H9 (cell line): Measurements from ENCODE around the gene RSPH3. TPM values are rescaled to one million over a fixed set of nuclear protein-coding genes. Genes with fewer than 3 reads are reported as not detected.

ENCODE experiments used
- DNase-seq: peaks from one replicate; pipeline ENCODE4 v3.0.0-alpha.2; 2017
- H2AFZ ChIP-seq: one replicate; pipeline ENCODE4 v1.6.1; 2013; ENCODE audit warnings: mild to moderate bottlenecking, low read length, control low read depth, moderate library complexity
- H2AK5ac ChIP-seq: 2 replicates; pipeline ENCODE4 v1.6.1; 2013; ENCODE audit warnings: low read length, control low read depth, mixed read lengths; ENCODE audit not compliant: insufficient read length
- H2BK120ac ChIP-seq: one replicate; pipeline ENCODE4 v1.6.1; 2013; ENCODE audit warnings: low read depth, mild to moderate bottlenecking, low read length, control low read depth, inconsistent platforms; ENCODE audit not compliant: poor library complexity, severe bottlenecking
- H2BK12ac ChIP-seq: 2 replicates; pipeline ENCODE4 v1.6.1; 2013; ENCODE audit warnings: low read length, control low read depth, mixed read lengths, low read depth; ENCODE audit not compliant: insufficient read length
- H2BK15ac ChIP-seq: 2 replicates; pipeline ENCODE4 v1.6.1; 2013; ENCODE audit warnings: low read depth, low read length, control low read depth
- H2BK20ac ChIP-seq: one replicate; pipeline ENCODE4 v1.6.1; 2013; ENCODE audit warnings: low read depth, mild to moderate bottlenecking, low read length, control low read depth, inconsistent platforms; ENCODE audit not compliant: poor library complexity, severe bottlenecking
- H2BK5ac ChIP-seq: 2 replicates; pipeline ENCODE4 v1.6.1; 2013; ENCODE audit warnings: low read length, control low read depth, mixed read lengths; ENCODE audit not compliant: insufficient read length
- H3K14ac ChIP-seq: 2 replicates; pipeline ENCODE4 v1.6.1; 2013; ENCODE audit warnings: low read length, control low read depth; ENCODE audit not compliant: insufficient read depth
- H3K18ac ChIP-seq: 2 replicates; pipeline ENCODE4 v1.6.1; 2013; ENCODE audit warnings: low read depth, mild to moderate bottlenecking, mixed read lengths, low read length, control low read depth; ENCODE audit not compliant: insufficient read length
- H3K23ac ChIP-seq: 2 replicates; pipeline ENCODE4 v1.6.1; 2013; ENCODE audit warnings: low read length, control low read depth, mixed read lengths, low read depth; ENCODE audit not compliant: insufficient read length
- H3K23me2 ChIP-seq: 2 replicates; pipeline ENCODE4 v1.6.1; 2013; ENCODE audit warnings: low read depth, mild to moderate bottlenecking, mixed read lengths, low read length, control low read depth; ENCODE audit not compliant: insufficient read length, poor library complexity, severe bottlenecking
- H3K27ac ChIP-seq: 2 replicates; pipeline ENCODE4 v1.5.1; 2013; ENCODE audit warnings: low read length, control low read depth, mixed read lengths, low read depth; ENCODE audit not compliant: insufficient read length
- H3K27me3 ChIP-seq: 2 replicates; pipeline ENCODE4 v1.6.1; 2013; ENCODE audit warnings: low read length, control low read depth, inconsistent platforms; ENCODE audit not compliant: insufficient read depth
- H3K4ac ChIP-seq: 2 replicates; pipeline ENCODE4 v1.6.1; 2013; ENCODE audit warnings: low read depth, mild to moderate bottlenecking, control low read depth, inconsistent platforms, low read length, moderate library complexity
- H3K4me1 ChIP-seq: 2 replicates; pipeline ENCODE4 v1.6.1; 2013; ENCODE audit warnings: low read length, control low read depth, inconsistent platforms; ENCODE audit not compliant: insufficient read depth
- H3K4me2 ChIP-seq: 2 replicates; pipeline ENCODE4 v1.6.1; 2013; ENCODE audit warnings: low read length, control low read depth, mixed read lengths; ENCODE audit not compliant: insufficient read length, insufficient read depth
- H3K56ac ChIP-seq: 2 replicates; pipeline ENCODE4 v1.6.1; 2013; ENCODE audit warnings: low read depth, mild to moderate bottlenecking, mixed read lengths, low read length, control low read depth; ENCODE audit not compliant: insufficient read length
- H3K79me1 ChIP-seq: 2 replicates; pipeline ENCODE4 v1.6.1; 2013; ENCODE audit warnings: low read depth, mild to moderate bottlenecking, moderate library complexity, low read length, control low read depth, inconsistent platforms; ENCODE audit not compliant: insufficient read depth, poor library complexity, severe bottlenecking
- H3K79me2 ChIP-seq: 2 replicates; pipeline ENCODE4 v1.6.1; 2013; ENCODE audit warnings: low read length, control low read depth, inconsistent platforms; ENCODE audit not compliant: insufficient read depth
- H3K9ac ChIP-seq: 2 replicates; pipeline ENCODE4 v1.6.1; 2013; ENCODE audit warnings: low read length, control low read depth, mixed read lengths; ENCODE audit not compliant: insufficient read length; ENCODE audit errors: extremely low read depth
- H3K9me3 ChIP-seq: one replicate; pipeline ENCODE4 v1.6.1; 2013; ENCODE audit warnings: low read depth, low read length, inconsistent platforms; ENCODE audit not compliant: control insufficient read depth
- H3T11ph ChIP-seq: one replicate; pipeline ENCODE4 v1.6.1; 2013; ENCODE audit warnings: mild to moderate bottlenecking, low read length, control low read depth, inconsistent platforms
- H4K20me1 ChIP-seq: one replicate; pipeline ENCODE4 v1.6.1; 2013; ENCODE audit not compliant: control insufficient read depth, insufficient read length, insufficient read depth
- H4K5ac ChIP-seq: 2 replicates; pipeline ENCODE4 v1.6.1; 2013; ENCODE audit warnings: low read depth, mild to moderate bottlenecking, mixed read lengths, low read length, control low read depth; ENCODE audit not compliant: insufficient read length
- H4K8ac ChIP-seq: replicated peaks from 2 replicates; pipeline ENCODE4 v1.6.1; 2013; ENCODE audit warnings: low read length, control low read depth, mixed read lengths, low read depth; ENCODE audit not compliant: insufficient read length
- H4K91ac ChIP-seq: 2 replicates; pipeline ENCODE4 v1.6.1; 2013; ENCODE audit warnings: low read depth, mild to moderate bottlenecking, moderate library complexity, mixed read lengths, low read length, control low read depth; ENCODE audit not compliant: insufficient read length
- H3K27ac Mint-ChIP-seq, 3 experiments: 2 replicates in 2 of 3; 3 replicates in 1 of 3; pipeline ENCODE4 v1.8.0; 2020 to 2021; ENCODE audit warnings: mixed read lengths in 3 of 3, mild to moderate bottlenecking in 1 of 3, moderate library complexity in 1 of 3
- H3K27me3 Mint-ChIP-seq: 2 replicates; pipeline ENCODE4 v1.8.0; 2021; ENCODE audit warnings: low read depth, mild to moderate bottlenecking, moderate library complexity, mixed read lengths
- H3K36me3 Mint-ChIP-seq, 3 experiments: 2 replicates in 2 of 3; 3 replicates in 1 of 3; pipeline ENCODE4 v1.8.0; 2020 to 2021; ENCODE audit warnings: low read depth in 3 of 3, mixed read lengths in 3 of 3; ENCODE audit not compliant: insufficient read depth in 1 of 3
- H3K4me1 Mint-ChIP-seq, 2 experiments: 2 replicates each; pipeline ENCODE4 v1.8.0; 2020; ENCODE audit warnings: mixed read lengths in 2 of 2
- H3K4me3 Mint-ChIP-seq, 2 experiments: 2 replicates in 1 of 2; 3 replicates in 1 of 2; pipeline ENCODE4 v1.8.0; 2020 to 2021; ENCODE audit warnings: mild to moderate bottlenecking in 2 of 2, mixed read lengths in 2 of 2, moderate library complexity in 1 of 2
- H3K9me3 Mint-ChIP-seq, 2 experiments: 2 replicates in 1 of 2; 3 replicates in 1 of 2; pipeline ENCODE4 v1.8.0; 2020; ENCODE audit warnings: mild to moderate bottlenecking in 2 of 2, mixed read lengths in 2 of 2, moderate library complexity in 1 of 2
- WGBS: extraction: QIAGEN DNeasy Blood & Tissue Kit; methylation state at CpG from one replicate; pipeline ENCODE4 v1.1.7; 2013; ENCODE audit warnings: missing lambda C conversion rate, low lambda C conversion rate, mixed read lengths; ENCODE audit not compliant: insufficient read length; ENCODE audit errors: extremely low coverage; 5-methylcytosine and 5-hydroxymethylcytosine counted together
- total RNA-seq: library from RNA; stranded (reverse); gene quantifications from 2 replicates; pipeline ENCODE4 v1.2.1, GENCODE V29; 2021
- TF ChIP-seq, protein P1 (sequence below): fragments of 200-600 bp; sonication (generic); conservative IDR thresholded peaks from 3 replicates; pipeline ENCODE4 v1.8.0; 2021; ENCODE audit warnings: antibody characterized with exemption, mild to moderate bottlenecking

The RSPH3 gene
- total RNA-seq, 1 experiment from 2014 or later = 2.2 TPM

DNA sequence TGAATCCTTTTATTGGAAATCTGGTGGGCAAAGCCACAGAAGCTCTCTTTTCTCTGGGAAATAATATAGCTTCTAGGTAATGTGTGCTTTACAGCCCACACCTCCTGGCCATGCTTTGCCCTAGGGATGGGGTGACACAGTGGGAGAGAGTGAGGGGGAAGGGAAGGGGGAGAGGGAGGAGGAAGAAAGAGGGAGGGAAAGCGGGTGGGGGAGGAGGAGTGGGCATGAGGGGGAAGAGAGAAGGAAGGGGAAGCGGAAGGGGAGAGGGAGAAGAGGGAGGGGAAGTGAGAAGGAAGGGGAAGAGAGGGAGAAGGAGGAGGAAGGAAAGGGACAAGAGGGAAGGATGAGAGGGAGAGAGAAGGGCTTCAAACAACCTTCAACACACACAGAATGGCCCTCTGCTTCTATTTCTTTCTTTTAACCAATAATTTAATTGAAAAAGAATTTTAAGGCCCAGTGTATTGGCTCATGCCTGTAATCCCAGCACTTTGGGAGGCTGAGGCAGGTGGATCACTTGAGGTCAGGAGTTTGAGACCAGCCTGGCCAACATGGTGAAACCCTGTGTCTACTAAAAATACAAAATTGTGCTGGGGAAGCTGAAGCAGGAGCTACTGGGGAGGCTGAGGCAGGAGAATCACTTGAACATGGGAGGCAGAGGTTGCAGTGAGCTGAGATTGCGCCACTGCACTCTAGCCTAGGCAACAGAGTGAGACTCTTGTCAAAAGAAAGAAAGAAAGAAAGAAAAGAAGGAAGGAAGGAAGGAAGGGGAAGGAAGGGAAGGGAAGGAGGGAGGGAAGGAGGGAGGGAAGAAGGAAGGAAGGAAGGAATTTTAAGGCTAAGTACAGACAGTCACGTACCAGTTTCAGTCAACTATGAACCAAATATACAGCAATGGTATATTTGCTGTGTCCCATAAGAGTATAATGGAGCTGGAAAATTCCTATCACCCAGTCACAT, 75.2 kb downstream of the RSPH3 start:
- Histone ChIP-seq H3K4me2 (no peak overlapping the region), H4K91ac (no peak overlapping the region), H3K56ac (no peak overlapping the region), H3K9ac (no peak overlapping the region), H3K14ac (no peak overlapping the region), H3T11ph (no peak overlapping the region), H4K8ac (no peak overlapping the region), H3K27me3 (no peaks in the 10 kb centered on the region), H3K4ac (no peak overlapping the region), H4K5ac (no peak overlapping the region), H2BK20ac (no peak overlapping the region), H3K9me3 (no peaks in the 10 kb centered on the region), H3K79me2 (no peaks in the 10 kb centered on the region), H3K18ac (no peak overlapping the region), H3K23me2 (no peaks in the 10 kb centered on the region), H2BK12ac (no peak overlapping the region), H2AK5ac (no peak overlapping the region), H4K20me1 (no peaks in the 10 kb centered on the region), H3K4me1 (peaks cover 8% of the 10 kb centered on the region; the same call in 1 of the 2 replicates), H2AFZ (no peak overlapping the region), H3K79me1 (no peaks in the 10 kb centered on the region), H2BK5ac (no peak overlapping the region), H3K27ac (no peak overlapping the region), H2BK120ac (no peak overlapping the region), H3K23ac (no peak overlapping the region), H2BK15ac (no peak overlapping the region)
- DNase-seq = no peak
- no CpG with 5 or more reads among the region's 4 CpGs for WGBS
- no peaks in the 10 kb centered on the region for H3K27me3 Mint-ChIP-seq
- peaks cover 49% of the 10 kb centered on the region in 2 experiments for H3K4me1 Mint-ChIP-seq
- TF ChIP-seq, protein P1, sequence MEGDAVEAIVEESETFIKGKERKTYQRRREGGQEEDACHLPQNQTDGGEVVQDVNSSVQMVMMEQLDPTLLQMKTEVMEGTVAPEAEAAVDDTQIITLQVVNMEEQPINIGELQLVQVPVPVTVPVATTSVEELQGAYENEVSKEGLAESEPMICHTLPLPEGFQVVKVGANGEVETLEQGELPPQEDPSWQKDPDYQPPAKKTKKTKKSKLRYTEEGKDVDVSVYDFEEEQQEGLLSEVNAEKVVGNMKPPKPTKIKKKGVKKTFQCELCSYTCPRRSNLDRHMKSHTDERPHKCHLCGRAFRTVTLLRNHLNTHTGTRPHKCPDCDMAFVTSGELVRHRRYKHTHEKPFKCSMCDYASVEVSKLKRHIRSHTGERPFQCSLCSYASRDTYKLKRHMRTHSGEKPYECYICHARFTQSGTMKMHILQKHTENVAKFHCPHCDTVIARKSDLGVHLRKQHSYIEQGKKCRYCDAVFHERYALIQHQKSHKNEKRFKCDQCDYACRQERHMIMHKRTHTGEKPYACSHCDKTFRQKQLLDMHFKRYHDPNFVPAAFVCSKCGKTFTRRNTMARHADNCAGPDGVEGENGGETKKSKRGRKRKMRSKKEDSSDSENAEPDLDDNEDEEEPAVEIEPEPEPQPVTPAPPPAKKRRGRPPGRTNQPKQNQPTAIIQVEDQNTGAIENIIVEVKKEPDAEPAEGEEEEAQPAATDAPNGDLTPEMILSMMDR = no peak
- no peak overlapping the region for H3K4me3 Mint-ChIP-seq
- H3K9me3 Mint-ChIP-seq = peaks cover 0 to 3% of the 10 kb centered on the region in 2 experiments; a peak in 1 of 5 replicates
- peaks cover 0 to 6% (median 2%) of the 10 kb centered on the region in 3 experiments; a peak in 3 of 7 replicates for H3K36me3 Mint-ChIP-seq
- no peak overlapping the region; a peak in 2 of 7 replicates for H3K27ac Mint-ChIP-seq
